HepG2 (cell line): ENCODE data around the gene TTC23. TPM values are rescaled to one million over a fixed set of nuclear protein-coding genes. Genes with fewer than 3 reads are reported as not detected.

ENCODE experiments used
- ATAC-seq: fragments of 200-7000 bp; cut with Tn5 transposase; 3 replicates; pipeline ENCODE4 v1.9.1; 2020; ENCODE audit warnings: mild to moderate bottlenecking, moderate library complexity
- BruUV-seq: library from RNA; stranded (reverse); fragments of 400-500 nt; replicated peaks from 2 replicates; lab custom pipeline; 2021; lab: Mats Ljungman, UMichigan
- CTCF ChIA-PET: fragments of 300-600 bp; formaldehyde crosslinking; extraction: SDS; loops from one replicate; lab custom pipeline; 2021; ENCODE audit warnings: low total read pairs, inconsistent platforms, low intra/inter-chr PET ratio; lab: Yijun Ruan, JAX
- POLR2A ChIA-PET: fragments of 350-600 bp; sonication (Branson Sonifier 250); formaldehyde crosslinking; loops from one replicate; lab custom pipeline; 2020; ENCODE audit warnings: antibody characterized with exemption, inconsistent platforms; lab: Yijun Ruan, JAX
- DNase-seq: peaks from one replicate; pipeline ENCODE4 v3.0.0-alpha.2; 2015; ENCODE audit warnings: low spot score
- FAIRE-seq: peaks from 3 replicates; lab custom pipeline; 2011; peaks lifted over from hg19 to GRCh38; lab: Jason Lieb, UNC
- H2AFZ ChIP-seq: one replicate; pipeline ENCODE4 v1.6.1; 2011; ENCODE audit warnings: low read length, inconsistent platforms
- H3K27ac ChIP-seq: fragments of 300-600 bp; 3 replicates; pipeline ENCODE4 v1.8.0; 2011; ENCODE audit warnings: mixed run types, mild to moderate bottlenecking, mixed read lengths, low read length, inconsistent platforms; ENCODE audit not compliant: insufficient read depth; ENCODE audit errors: extremely low read length
- H3K27me3 ChIP-seq, 2 experiments: fragments of 200-600 bp in 1 of 2; 2 replicates in 1 of 2; 3 replicates in 1 of 2; pipeline versions ENCODE4 v1.6.0 to v1.8.0; 2011; ENCODE audit warnings: low read length in 2 of 2, mild to moderate bottlenecking in 2 of 2, moderate library complexity in 2 of 2, inconsistent platforms in 1 of 2; ENCODE audit not compliant: insufficient read depth in 2 of 2, control insufficient read depth in 1 of 2
- H3K36me3 ChIP-seq, 2 experiments: fragments of 200-600 bp in 1 of 2; replicated peaks in 1 of 2; 2 replicates in 1 of 2; 3 replicates in 1 of 2; pipeline versions ENCODE4 v1.5.1 to v1.8.0; 2011; ENCODE audit warnings: low read length in 2 of 2, inconsistent platforms in 1 of 2; ENCODE audit not compliant: insufficient read depth in 2 of 2, control insufficient read depth in 1 of 2
- H3K4me1 ChIP-seq: 2 replicates; pipeline ENCODE4 v1.5.1; 2012; ENCODE audit warnings: low read length, inconsistent platforms; ENCODE audit not compliant: insufficient read depth
- H3K4me2 ChIP-seq: 2 replicates; pipeline ENCODE4 v1.6.0; 2011; ENCODE audit warnings: low read depth, low read length, inconsistent platforms
- H3K4me3 ChIP-seq, 3 experiments: fragments of 200-600 bp in 1 of 3; sonication (generic), shearing (Covaris generic) in 1 of 3; replicated peaks in 1 of 3; 2 replicates each; pipeline ENCODE4 v1.5.1; 2011 to 2016; ENCODE audit warnings: low read length in 3 of 3, inconsistent platforms in 2 of 3, low read depth in 2 of 3, mild to moderate bottlenecking in 2 of 3, control low read depth in 1 of 3, mixed read lengths in 1 of 3; ENCODE audit not compliant: insufficient read depth in 1 of 3
- H3K79me2 ChIP-seq: one replicate; pipeline ENCODE4 v1.6.1; 2011; ENCODE audit warnings: low read length, inconsistent platforms; ENCODE audit not compliant: insufficient read depth
- H3K9ac ChIP-seq: 2 replicates; pipeline ENCODE4 v1.6.0; 2011; ENCODE audit warnings: mild to moderate bottlenecking, low read depth, low read length, inconsistent platforms; ENCODE audit not compliant: insufficient read depth
- H3K9me3 ChIP-seq: 2 replicates; pipeline ENCODE4 v1.5.1; 2012; ENCODE audit warnings: mild to moderate bottlenecking, low read length
- H4K20me1 ChIP-seq: 2 replicates; pipeline ENCODE4 v1.6.0; 2011; ENCODE audit warnings: inconsistent platforms, mild to moderate bottlenecking, low read length, moderate library complexity; ENCODE audit not compliant: insufficient read depth
- ATF1 ChIP-seq: IDR thresholded peaks from 2 replicates; pipeline ENCODE4 v1.6.1; 2016; ENCODE audit warnings: mild to moderate bottlenecking, control low read depth
- GLMP ChIP-seq: sonication (generic); formaldehyde crosslinking; IDR thresholded peaks from 2 replicates; pipeline ENCODE4 v1.9.0; 2021; ENCODE audit warnings: missing genetic modification reagents, mild to moderate bottlenecking, borderline replicate concordance
- KDM2A ChIP-seq: sonication (generic); formaldehyde crosslinking; IDR thresholded peaks from 2 replicates; pipeline ENCODE4 v1.4.0; 2020; ENCODE audit warnings: low read depth, missing genetic modification reagents, borderline replicate concordance
- TEAD2 ChIP-seq: sonication (generic); formaldehyde crosslinking; IDR thresholded peaks from 2 replicates; pipeline ENCODE4 v1.9.0; 2021; ENCODE audit warnings: missing genetic modification reagents
- ZFY ChIP-seq: sonication (generic); formaldehyde crosslinking; IDR thresholded peaks from 2 replicates; pipeline ENCODE4 v1.4.0; 2020; ENCODE audit warnings: missing genetic modification reagents
- ZNF3 ChIP-seq: IDR thresholded peaks from 2 replicates; pipeline ENCODE4 v1.7.0; 2017; ENCODE audit warnings: inconsistent platforms
- ZNF598 ChIP-seq: sonication (generic); formaldehyde crosslinking; IDR thresholded peaks from 2 replicates; pipeline ENCODE4 v1.5.1; 2020; ENCODE audit warnings: mild to moderate bottlenecking, missing genetic modification reagents, borderline replicate concordance
- WGBS: methylation state at CpG from one replicate; pipeline ENCODE4 v1.1.6; 2017; ENCODE audit warnings: low lambda C conversion rate; 5-methylcytosine and 5-hydroxymethylcytosine counted together
- in situ Hi-C: cut with HindIII; loops from 2 replicates; pipeline ENCODE4 v1.10.0; 2017; ENCODE audit warnings: low pct_unique_long_range_greater_than_20kb; ENCODE audit not compliant: extremely low pct_ligation_motif_present
- intact Hi-C: fragments of 100-400 bp; cut with micrococcal nuclease; formaldehyde crosslinking; loops from one replicate; pipeline ENCODE4 v1.10.0; 2022; ENCODE audit not compliant: unreplicated experiment
- polyA plus RNA-seq, 8 experiments: library from polyadenylated mRNA; depleted of rRNA in 3 of 8; stranded (reverse) in 7 of 8; unstranded in 1 of 8; fragments of >200 nt; fragmentation: Illumina TruSeq in 4 of 8; extraction: Trizol in 4 of 8; gene quantifications; 2 replicates each; pipeline versions ENCODE4 v1.2.1 to v1.2.3, GENCODE V29; 2011 to 2016; ENCODE audit warnings: low read depth in 4 of 8, missing spikeins in 1 of 8, mixed read lengths in 1 of 8; ENCODE audit not compliant: insufficient read depth in 1 of 8
- total RNA-seq, 5 experiments: library from RNA; depleted of rRNA; stranded (reverse); fragments of >200 nt; fragmentation: Illumina TruSeq; extraction: Trizol; gene quantifications; 2 replicates each; pipeline ENCODE4 v1.2.3, GENCODE V29; 2016; ENCODE audit warnings: low read depth in 1 of 5

The TTC23 gene
- total and polyA plus RNA-seq, 2 of the 13 experiments (the other 11 are each of a cell fraction or from before 2014, with no cell fraction given): 1.6 to 11.7 TPM

DNA sequence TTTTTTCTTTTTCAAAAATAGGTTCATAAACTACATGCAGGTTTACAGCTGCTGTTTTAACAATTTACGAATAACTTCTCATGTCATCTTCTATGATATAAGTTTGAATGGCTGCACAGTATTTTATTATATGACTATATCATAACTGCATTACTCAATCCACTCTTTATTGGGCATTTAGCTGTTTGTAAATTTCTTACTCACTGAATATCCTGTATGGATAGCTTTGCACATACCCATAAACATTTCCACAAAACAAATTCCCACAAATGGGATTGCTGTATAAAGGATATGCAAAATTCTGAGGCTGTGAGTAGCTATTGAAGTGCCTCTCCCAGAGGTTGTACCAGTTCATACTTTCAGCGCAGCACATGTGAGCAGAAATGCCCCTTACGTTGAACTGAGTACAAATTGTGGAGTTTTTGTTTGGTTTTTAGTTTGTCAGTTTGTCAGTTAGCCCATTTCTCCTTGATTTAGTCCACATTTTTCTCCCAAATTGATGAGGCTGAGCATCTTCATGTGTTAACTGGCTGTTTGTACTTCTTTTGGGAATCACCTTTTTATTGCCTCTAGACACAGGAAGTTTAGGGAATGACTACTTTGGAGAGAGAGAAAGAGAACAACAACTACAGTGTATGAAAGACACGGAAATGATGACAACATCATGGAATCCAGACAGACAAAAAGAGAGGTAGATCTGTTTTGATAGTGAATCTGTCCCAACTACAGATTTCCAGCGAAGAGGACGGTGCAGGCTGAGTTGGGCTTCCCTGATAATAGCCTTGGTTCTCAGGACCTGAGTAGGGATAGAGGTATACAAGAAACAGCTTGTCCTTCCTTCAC is 24.8 kb downstream of the TTC23 start:
- Histone ChIP-seq H3K9me3 (no peaks in the 10 kb centered on the region), H3K4me1 (no peaks in the 10 kb centered on the region), H3K36me3 (peaks cover 8 to 40% of the 10 kb centered on the region in 2 experiments)
- TF ChIP-seq GLMP: no peak
- no peak for TF ChIP-seq ZNF598 (CRISPR knock-in tag)
- no peak for TF ChIP-seq KDM2A (CRISPR knock-in tag)
- no peak for TF ChIP-seq TEAD2 (CRISPR knock-in tag)
- no peak for TF ChIP-seq ZNF3
- no peak for TF ChIP-seq ZFY (CRISPR knock-in tag)
- TF ChIP-seq ATF1 (CRISPR knock-in tag): no peak
- TF ChIP-seq, all 625 proteins: peak for 0
- ChIA-PET CTCF (no interaction called here), POLR2A (no interaction called here)
- no peak overlapping the region for H3K27ac ChIP-seq
- intact Hi-C loops: no loop called here
- no peak overlapping the region for H3K4me3 ChIP-seq
- DNase-seq: no peak
- in situ Hi-C loops: no loop called here
- no peak for ATAC-seq
- H3K9ac ChIP-seq: no peak overlapping the region
- WGBS: 97% methylated on average over 6 of the region's 6 CpGs
- no peaks in the 10 kb centered on the region for H3K79me2 ChIP-seq
- BruUV-seq: no TSS peak
- no peak for FAIRE-seq
- no peak overlapping the region for H3K4me2 ChIP-seq
- H3K27me3 ChIP-seq: no peaks in the 10 kb centered on the region
- H4K20me1 ChIP-seq: no peaks in the 10 kb centered on the region
- H2AFZ ChIP-seq: no peak overlapping the region
